AG10803 (cell line): Measurements from ENCODE around the gene SAMHD1.

Experiments
- DNase-seq: peaks from one replicate; pipeline ENCODE4 v3.0.0; 2010; ENCODE audit warnings: low read depth
- H3K4me3 ChIP-seq: 2 replicates; pipeline ENCODE4 v1.5.1; 2011; ENCODE audit warnings: mild to moderate bottlenecking, low read length, control low read depth
- CTCF ChIP-seq: conservative IDR thresholded peaks from 2 replicates; pipeline ENCODE4 v1.5.1; 2011; ENCODE audit warnings: mild to moderate bottlenecking, low read length, control low read depth, inconsistent platforms

Gene SAMHD1

GRCh38 chr20:36885356-36885755 lies 66.2 kb downstream of the SAMHD1 start:
- no peak for TF ChIP-seq CTCF
- H3K4me3 ChIP-seq = no peak overlapping the region
- no peak for DNase-seq

GRCh38 chr20:36883977-36884535 lies 67.5 kb downstream of the SAMHD1 start:
- H3K4me3 ChIP-seq = no peak overlapping the region
- no peak for TF ChIP-seq CTCF
- no peak for DNase-seq

- H3K4me3 ChIP-seq = no peak overlapping the region
- no peak for TF ChIP-seq CTCF
- no peak for DNase-seq
Observed at GRCh38 chr20:36881888-36882287, 69.6 kb downstream of the SAMHD1 start.

- no peak for TF ChIP-seq CTCF
- no peak overlapping the region for H3K4me3 ChIP-seq
- no peak for DNase-seq
Observed at GRCh38 chr20:36881331-36881730, 70.2 kb downstream of the SAMHD1 start.

GRCh38 chr20:36880741-36881250 lies 70.7 kb downstream of the SAMHD1 start:
- no peak for DNase-seq
- no peak overlapping the region for H3K4me3 ChIP-seq
- no peak for TF ChIP-seq CTCF

GRCh38 chr20:36878941-36879340 lies 72.6 kb downstream of the SAMHD1 start:
- DNase-seq = no peak
- TF ChIP-seq CTCF = no peak
- no peak overlapping the region for H3K4me3 ChIP-seq

- TF ChIP-seq CTCF = no peak
- no peak overlapping the region for H3K4me3 ChIP-seq
- no peak for DNase-seq
Observed at GRCh38 chr20:36876473-36876833, 75.1 kb downstream of the SAMHD1 start.
